Upper lobe of left lung (tissue), 4 donors: ENCODE measurements around the gene C5AR2.

ENCODE experiments used
- CTCF ChIP-seq, 6 experiments: fragments of 450-650 bp in 4 of 6; fragments of 200-600 bp in 2 of 6; sonication (generic) in 2 of 6; IDR thresholded peaks; one replicate each; pipeline ENCODE4 v1.5.1; 2016 to 2019; ENCODE audit warnings: antibody characterized with exemption in 6 of 6
- POLR2A ChIP-seq, 4 donors: fragments of 450-650 bp; IDR thresholded peaks; one replicate each; pipeline ENCODE4 v1.5.1; 2016 to 2017; ENCODE audit warnings: antibody characterized with exemption in 4 of 4, mild to moderate bottlenecking in 2 of 4

- no peak for TF ChIP-seq CTCF (IDR thresholded peaks at IDR 0.05)
- TF ChIP-seq POLR2A (IDR thresholded peaks at IDR 0.05): no peak
These were observed 8.7 kb downstream of the C5AR2 start for GRCh38 chr19:47340477-47341208.
